Activated CD4-positive, alpha-beta T cell treated with anti-CD3 and anti-CD28 coated beads, Interleukin-2, amount 50 U/mL, for 16 hours (primary cell): Measurements from ENCODE around the gene XIRP2.
A peak's percentile ranks its signal among the peaks of the same experiment; 100 is the strongest.
"Not testable (repeated sequence)": the region's sequence is repeated elsewhere in the genome, so short reads cannot be mapped to it uniquely, and the experiment has no call there.

Experiments
- DNase-seq: peaks from one replicate; pipeline ENCODE4 v3.0.0-alpha.2; 2020

The XIRP2 gene

GRCh38 chr2:167212014-167212648 is 323.9 kb downstream of the XIRP2 start:
- peak; percentile 53 for DNase-seq

DNA sequence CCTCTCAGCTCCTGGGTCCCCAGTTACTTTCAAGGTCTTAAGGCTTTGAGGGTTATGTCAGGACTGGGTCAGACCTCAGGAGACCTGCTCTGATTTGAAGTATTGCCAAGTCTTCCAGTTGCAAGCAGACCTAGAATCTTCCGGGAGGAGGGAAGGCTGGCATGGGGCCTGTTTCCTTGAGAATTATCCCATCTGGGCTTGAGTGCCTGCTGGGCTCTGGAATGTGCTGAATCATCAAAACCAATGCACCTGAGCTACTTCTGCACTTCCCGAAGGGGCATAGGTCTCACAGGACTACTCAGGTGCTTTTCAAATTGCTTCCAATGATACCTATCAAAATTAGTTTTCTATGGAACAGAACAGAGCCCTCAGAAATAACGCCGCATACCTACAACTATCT is 327.3 kb downstream of the XIRP2 start:
- DNase-seq = no peak

DNA sequence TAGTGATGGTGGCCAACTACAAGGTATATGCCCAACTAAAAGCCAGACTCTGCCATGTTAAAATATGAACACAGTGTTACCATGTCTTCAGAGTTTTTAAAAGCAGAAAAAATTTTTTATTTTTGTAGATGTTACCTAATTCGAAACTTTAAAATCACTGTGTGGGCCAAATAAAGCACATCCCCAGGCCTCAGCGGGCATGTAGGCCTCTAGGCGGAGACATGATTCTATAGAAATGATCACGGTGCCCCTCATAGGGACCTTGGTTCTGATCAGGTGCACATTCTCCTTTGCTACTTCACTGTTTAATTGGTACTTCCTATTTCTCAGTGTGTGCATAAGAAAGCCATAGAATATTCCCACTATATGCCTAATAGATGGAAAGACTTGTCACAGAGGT is 349.2 kb downstream of the XIRP2 start:
- no peak for DNase-seq

GRCh38 chr2:167240671-167241070 is 352.4 kb downstream of the XIRP2 start:
- no peak for DNase-seq

DNA sequence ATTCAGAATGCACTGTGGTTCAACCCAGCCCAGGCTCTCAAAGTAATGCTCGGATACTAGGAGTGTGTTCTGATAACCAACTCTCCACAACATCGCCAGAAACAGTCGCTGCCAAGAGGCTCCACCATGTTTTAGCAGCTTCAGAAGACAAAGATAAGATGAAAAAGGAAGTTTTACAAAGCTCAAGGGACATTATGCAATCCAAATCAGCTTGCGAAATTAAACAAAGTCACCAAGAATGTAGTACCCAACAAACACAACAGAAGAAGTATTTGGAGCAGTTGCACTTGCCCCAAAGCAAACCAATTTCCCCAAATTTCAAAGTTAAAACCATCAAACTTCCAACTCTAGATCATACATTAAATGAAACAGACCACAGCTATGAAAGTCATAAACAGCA is 360.9 kb downstream of the XIRP2 start:
- DNase-seq = no peak

GRCh38 chr2:167253025-167253424 is 364.7 kb downstream of the XIRP2 start:
- no peak for DNase-seq

GRCh38 chr2:167254721-167255120 is 366.4 kb downstream of the XIRP2 start:
- no peak for DNase-seq

DNA sequence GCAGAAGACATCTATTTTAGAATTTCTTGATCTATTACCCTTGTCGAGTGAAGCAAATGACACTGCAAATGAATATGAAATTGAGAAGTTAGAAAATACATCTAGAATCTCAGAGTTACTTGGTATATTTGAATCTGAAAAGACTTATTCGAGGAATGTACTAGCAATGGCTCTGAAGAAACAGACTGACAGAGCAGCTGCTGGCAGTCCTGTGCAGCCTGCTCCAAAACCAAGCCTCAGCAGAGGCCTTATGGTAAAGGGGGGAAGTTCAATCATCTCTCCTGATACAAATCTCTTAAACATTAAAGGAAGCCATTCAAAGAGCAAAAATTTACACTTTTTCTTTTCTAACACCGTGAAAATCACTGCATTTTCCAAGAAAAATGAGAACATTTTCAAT is 370.4 kb downstream of the XIRP2 start:
- no peak for DNase-seq

DNA sequence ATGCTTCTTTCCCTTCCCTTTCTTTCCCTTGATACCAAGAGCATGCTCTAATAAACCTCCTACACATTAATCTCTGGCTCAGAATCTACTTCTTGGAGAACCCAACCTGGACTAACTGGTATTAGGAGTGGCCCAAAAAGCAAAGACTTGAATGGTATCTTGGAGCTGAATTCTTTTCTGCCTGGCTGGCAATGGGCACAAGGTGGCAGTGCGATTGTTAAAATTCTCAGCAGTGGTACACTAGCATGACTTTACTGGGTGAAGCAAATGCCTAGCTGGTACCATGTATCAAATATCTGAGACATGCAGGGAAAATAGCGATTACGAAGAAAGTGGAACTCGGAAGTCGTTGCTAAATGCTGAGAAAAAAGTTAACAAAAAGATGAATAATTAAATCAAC is 376.1 kb downstream of the XIRP2 start:
- peak; percentile 1 for DNase-seq

DNA sequence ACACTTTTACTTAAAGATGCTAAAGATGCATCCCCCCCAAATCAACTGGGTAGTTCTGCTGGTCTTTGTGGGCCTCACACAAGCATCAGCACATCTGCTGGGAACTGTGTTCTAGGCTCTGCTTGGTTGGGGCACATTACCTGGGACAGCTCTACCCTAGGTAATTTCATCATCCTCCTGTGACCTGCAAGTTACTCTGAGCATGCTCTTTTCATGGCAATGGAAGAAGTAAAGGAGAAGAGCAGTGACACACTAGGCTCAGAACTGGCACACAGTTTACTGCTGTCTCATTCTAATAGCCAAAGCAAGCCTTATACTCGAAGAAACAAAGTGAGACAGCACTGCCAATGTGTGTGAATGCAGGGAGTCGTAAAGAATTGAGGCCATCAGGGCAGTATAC is 376.7 kb downstream of the XIRP2 start:
- no peak for DNase-seq

DNA sequence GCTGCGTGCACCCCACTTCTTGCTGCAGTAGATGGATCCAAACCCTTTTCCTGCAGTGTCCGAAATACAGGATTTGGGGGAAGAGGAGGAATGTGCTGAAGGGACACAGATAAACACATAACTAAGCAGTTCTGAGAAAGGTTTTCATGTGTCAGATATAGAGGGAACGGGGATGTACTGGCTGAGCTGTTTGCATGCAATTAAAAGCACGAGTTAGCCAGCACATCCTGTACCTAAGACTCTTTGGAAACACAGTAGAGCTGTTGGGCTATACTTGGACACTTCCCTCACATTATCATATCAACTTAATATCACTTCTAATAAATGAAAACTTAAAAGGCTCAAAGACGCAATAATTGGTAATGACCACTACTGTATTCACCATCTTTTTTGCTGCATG is 377.4 kb downstream of the XIRP2 start:
- DNase-seq = no peak

DNA sequence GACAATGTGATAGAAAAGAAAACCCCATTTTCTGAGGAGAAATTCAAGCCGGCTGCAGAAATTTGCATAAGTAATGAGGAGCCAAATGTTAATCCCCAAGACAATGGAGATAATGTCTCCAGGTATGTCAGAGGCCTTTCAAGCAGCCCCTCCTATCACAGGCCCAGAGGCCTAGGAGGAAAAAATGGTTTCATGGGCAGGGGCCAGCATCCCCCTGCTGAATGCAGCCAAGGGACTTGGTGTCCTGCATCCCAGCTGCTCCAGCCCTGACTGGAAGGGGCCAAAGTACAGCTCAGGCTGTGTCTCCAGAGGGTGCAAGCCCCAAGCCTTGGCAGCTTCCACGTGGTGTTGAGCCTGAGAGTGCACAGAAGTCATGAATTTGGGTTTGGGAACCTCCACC is 380.0 kb downstream of the XIRP2 start:
- not testable (repeated sequence) for DNase-seq

- DNase-seq = no peak
These were observed 383.7 kb downstream of the XIRP2 start for GRCh38 chr2:167271932-167272331.

DNA sequence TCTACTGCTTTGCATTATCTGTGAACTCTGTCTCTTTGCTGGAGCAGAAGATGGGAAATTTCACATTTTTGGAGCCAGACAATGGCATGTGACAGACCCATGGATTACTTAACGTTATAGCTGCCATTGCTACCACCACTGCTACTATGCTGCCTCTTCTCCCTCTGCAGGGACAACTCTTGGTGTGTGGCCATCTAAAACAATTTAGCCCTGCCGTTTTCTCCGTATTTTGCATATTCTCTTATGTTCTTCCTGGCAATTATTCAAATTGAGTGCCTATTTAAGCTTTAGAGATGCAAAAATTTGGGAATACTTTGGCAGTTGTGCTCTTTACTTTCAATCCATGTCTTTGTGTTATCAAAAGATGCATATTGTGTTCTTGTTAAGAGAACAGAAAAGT is 386.8 kb downstream of the XIRP2 start:
- no peak for DNase-seq

GRCh38 chr2:167279810-167280209 is 391.5 kb downstream of the XIRP2 start:
- no peak for DNase-seq

DNA sequence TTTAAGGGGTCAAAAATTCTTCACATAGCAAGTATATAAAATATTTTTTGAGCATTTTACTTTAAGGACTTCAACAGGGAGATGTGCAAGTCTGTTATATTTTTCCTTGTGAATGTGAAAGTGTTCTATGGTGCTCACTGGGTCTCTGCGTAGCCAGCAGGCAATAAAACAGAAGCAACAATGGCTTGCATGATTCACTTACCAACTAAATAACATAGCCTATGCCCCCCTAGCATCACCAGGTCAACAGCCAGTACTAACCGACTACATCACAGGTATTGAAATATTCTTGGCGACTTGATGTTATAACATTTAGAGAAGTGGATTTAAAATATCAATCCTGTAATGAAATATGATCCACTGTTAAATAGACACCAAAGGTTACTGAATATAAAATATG is 398.9 kb downstream of the XIRP2 start:
- no peak for DNase-seq

DNA sequence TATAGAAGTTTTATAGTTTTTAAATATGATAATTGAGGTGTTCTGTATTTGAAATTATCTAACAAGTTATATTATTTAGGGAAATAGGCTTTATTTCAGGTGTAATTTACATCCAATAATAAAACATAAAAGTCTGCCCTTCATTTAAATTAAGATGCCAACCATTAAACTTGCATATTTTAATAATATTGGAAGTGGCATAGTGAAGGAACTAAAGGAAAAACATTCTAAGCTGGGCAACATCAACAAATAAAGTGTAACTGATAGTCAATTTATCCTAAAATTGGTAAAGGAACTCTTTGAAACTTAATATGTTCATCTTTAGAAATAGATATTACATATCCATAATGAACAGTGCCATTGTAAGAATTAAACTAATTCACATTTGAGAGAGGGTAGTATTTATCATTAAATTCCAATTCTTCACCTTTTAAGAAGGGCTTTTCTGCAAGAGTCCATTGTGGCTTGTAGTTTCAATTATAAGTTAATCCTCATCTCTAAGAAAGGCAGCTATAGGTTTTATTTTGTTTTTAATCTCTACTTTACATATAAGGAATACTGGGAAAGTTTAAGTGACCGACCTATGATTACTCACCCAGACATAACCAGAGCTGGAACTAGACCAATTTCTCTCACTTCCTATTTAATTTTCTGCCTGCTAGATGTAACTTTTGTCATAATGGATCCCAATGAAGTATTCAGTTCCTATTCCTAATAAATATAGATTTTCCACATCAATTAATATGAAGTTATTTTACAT is 401.6 kb downstream of the XIRP2 start:
- DNase-seq = no peak

- DNase-seq = peak; percentile 86
These were observed 404.3 kb downstream of the XIRP2 start, which contains the start of gene B3GALT1 for GRCh38 chr2:167292430-167293171. Gene B3GALT1, plus strand, starts transcription at chr2:167293001.

DNA sequence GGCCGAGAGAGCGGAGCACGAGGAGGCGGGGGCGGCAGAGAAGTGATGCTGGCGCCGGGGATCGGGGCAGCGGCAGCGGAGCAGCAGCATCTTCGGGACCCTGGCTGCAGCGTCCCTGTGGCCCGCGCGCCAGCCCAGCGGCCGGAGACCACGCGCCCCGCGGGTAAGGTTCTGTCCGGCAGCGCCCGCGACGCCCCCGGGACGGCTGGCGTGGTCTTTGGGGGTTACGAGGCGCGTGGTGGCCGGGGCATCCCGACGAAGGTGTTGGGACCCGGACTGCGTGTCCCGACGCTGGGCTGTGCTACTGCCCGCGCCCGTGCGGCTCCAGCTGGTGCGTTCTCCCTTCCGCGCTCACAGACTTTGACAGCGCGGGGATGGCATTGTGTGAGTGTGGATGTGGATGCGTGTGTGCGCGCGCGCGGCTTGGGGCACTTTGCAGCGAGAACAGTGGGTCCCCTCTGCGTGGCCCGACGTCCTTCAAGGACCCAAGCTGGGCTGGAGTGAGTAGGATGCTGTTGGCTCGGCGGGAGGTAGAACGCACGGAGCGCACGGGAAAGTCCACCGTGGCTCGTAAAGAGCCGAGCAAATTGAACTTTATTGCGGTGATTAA is 405.0 kb downstream of the XIRP2 start:
- no peak for DNase-seq

DNA sequence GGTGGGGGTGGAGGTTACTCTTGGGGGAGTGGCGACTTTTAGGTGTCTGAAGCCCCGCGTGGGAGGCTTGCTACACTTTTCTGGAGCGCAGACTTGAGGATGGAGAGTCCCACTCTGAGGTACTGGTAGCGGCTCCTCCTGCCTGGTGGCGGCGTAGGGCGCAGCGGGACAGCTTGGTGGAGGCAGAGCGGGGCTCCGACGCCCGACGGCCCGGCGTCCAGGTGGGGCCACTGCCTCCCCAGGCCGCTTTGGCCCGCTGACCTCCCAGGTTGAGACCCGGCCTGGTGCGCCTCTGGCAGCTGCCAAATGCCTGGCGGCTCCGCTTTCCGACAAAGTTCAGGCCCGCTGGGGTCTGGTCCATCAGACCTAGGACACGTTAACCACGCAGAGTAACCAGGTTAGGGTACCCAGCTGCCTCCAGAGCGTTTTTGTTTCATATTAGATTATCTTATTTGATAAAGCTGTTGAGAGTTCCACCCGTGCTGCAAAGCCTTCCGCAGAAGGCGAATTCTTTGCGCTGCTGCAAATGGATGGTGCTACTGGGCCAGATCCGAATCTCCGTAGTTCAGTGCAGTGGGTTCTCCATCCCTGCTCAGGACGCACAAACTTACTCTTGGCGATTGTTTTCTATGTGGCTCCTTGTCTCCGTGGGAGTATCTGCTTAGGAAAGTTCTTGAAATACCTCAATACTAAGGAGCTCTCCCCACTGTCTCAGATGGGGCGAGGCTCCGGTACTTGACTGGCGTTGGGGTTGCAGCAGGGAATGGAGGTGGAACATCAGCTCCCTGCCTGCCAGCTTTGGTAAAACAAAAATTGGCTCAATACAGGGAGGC is 405.9 kb downstream of the XIRP2 start:
- DNase-seq = no peak

DNA sequence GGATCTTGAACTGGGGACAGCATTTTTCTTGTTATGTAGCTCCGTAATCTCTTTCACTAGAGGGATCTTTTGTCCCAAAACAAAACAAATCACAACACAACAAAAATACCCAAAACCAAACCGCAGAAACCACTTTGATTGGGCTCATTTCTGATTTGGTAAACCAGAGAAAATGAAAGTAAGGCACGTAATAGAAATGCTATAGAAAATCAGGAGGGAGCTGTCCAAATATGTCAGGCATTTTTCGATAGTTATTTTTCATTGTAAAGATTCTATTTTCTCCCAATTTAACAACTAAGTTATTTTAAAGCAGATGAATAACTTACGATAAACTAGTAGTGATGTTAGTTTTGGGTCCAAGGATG is 406.5 kb downstream of the XIRP2 start:
- DNase-seq = peak; percentile 25

DNA sequence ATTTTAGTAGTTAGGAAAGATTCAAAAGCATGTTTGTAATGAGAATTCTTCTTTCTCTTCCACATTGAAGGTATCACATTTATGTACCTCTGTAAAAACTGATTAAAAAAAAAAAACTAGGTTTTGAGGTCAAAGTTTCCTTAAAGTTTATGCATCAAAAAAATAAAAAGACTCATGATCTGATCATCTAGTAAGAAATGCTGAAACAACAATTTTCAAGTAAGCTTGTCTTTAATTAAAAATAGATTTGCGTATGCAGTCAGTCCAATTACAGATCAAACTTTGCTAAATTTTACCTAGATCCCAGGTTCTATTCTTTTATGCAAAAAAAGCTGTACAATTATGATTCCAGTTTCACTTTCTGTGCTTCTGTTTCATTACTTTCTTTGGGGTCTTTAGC is 409.0 kb downstream of the XIRP2 start:
- DNase-seq = no peak

DNA sequence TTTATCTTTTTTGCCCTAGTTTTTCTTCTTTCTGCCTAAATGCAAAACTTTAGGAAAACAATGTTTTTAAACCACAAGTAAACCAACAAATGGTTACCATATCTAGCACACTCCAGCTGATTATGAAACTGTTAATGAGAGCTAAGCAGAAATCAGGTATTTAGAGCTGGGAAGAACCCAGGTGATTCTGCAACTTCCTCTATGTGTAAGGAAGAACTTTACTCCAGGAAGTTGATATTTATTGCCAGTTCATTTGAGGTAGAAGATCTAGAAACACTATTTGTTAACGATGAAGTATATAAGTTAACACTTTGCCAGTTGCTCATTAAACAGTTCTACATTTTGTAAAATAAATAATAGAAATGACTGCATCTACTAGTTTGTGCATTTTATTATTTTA is 409.7 kb downstream of the XIRP2 start:
- no peak for DNase-seq
